ENCODE results near the gene PARD6B.

Gene PARD6B

DNA sequence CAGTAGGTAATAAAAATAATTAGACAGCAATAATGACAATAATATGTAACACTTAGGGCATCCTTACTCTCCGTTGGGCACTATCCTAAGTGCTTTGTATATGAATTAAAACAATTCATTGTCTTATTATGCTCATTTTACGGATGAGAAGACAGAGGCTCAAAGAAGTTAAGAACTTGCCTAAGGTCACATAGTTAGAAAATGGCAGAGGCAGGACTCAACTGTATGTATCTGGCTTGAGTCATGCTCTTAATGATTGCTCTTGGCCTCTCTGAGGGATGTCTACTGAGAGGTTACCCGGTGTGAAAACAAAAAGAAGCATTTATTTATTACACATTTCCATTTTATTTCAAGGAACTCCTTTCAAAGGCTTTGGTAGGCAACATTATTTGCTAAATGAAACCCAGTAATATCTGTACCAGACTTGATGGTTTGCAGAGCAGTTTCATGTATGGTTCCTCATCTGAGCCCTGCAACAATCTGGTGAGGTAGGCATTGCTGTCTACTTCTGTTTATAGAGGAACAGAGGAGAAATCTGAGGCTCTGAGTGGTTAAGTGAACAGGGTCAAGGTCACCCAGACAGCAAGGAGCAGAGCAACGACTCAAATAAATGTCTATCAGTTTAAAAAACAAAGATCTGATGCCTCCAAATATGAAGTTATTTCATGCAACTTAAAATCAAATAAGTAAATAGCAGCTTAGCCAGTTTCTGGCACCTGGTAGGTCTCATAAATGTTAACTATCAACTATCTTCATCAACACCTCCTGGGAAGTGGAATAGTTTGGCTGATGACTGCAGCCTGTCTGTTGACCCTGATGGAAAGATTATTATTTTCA lies 4.2 kb upstream of the PARD6B start:
- no peaks in the 10 kb centered on the region for H3K27me3 ChIP-seq (ENCODE audit: control insufficient read depth, insufficient read depth, low read length)
- no peaks in the 10 kb centered on the region for H3K36me3 ChIP-seq (ENCODE audit: control insufficient read depth, low read depth, low read length)
- H3K4me3 ChIP-seq (ENCODE audit: low read length): no peak overlapping the region
- peaks cover 19% of the 10 kb centered on the region for H3K4me1 ChIP-seq (ENCODE audit: control insufficient read depth, low read depth, low read length)
- no peaks in the 10 kb centered on the region for H3K9me3 ChIP-seq (ENCODE audit: control insufficient read depth, low read depth, low read length)
- no peak overlapping the region for H3K27ac ChIP-seq (ENCODE audit: low read length)
- H3K9ac ChIP-seq (ENCODE audit: low read length): no peak overlapping the region

DNA sequence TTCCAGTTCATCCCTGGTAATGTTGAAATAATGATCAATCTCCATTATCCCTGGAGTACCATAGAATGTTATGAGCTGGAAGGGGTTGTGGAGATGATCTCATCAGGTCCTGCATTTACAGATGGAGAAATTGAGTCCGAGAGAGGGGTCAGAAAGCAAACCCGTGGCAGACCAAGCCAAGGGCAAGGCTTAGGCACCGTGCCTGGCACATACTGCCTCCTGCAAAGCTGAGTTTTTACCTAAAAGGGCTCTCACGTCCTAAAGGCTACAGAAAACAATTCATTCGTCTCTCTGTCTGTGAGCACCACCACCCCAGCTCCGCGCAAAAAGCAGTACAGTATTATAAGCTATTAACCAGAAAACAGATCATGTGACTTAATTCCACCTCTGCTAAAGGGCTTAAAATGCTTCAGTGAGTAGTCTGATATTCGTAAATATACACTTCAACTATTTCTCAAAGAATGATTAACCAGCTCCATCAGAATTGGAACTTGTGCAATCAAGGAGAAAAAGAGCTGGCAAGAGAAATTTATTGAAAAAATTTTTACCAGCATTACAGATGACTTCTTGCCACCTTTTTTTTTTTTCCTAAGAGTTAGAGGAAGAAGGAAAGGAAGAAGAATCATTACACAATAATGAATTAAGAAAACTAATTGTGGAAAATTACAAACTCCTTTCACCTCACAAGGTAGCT lies 3.4 kb upstream of the PARD6B start:
- Histone ChIP-seq H3K9me3 (ENCODE audit: control insufficient read depth, low read depth, low read length) (no peaks in the 10 kb centered on the region), H3K27me3 (ENCODE audit: control insufficient read depth, insufficient read depth, low read length) (no peaks in the 10 kb centered on the region), H3K4me3 (ENCODE audit: low read length) (no peak overlapping the region), H3K4me1 (ENCODE audit: control insufficient read depth, low read depth, low read length) (peaks cover 23% of the 10 kb centered on the region), H3K36me3 (ENCODE audit: control insufficient read depth, low read depth, low read length) (no peaks in the 10 kb centered on the region), H3K9ac (ENCODE audit: low read length) (no peak overlapping the region), H3K27ac (ENCODE audit: low read length) (no peak overlapping the region)

DNA sequence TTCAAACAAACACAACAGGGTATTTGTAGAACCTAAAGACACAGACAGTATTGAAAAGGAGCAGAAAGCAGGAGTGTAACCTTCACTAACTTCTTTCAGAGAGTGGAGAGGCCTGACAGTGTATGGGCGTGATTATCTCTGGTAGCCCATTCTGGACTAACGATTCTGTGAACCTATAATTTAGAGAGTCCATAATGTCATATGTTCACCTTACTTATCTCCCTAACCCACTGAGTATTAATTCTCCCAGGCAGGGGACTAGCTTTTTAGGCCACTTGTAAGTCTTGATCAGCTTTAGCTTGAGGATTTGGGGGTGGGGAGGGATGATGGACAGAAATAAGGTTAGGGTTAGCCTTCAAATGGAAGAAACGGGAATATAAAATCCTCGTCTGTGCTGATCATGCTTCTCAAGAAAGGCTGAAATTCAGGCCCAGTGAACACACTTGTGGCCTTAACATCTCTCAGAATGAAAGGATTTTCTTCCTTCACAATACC lies 2.8 kb upstream of the PARD6B start:
- no peak overlapping the region for H3K27ac ChIP-seq (ENCODE audit: low read length)
- H3K4me3 ChIP-seq (ENCODE audit: low read length): no peak overlapping the region
- H3K4me1 ChIP-seq (ENCODE audit: control insufficient read depth, low read depth, low read length): peaks cover 23% of the 10 kb centered on the region
- H3K9ac ChIP-seq (ENCODE audit: low read length): no peak overlapping the region
- H3K36me3 ChIP-seq (ENCODE audit: control insufficient read depth, low read depth, low read length): no peaks in the 10 kb centered on the region
- no peaks in the 10 kb centered on the region for H3K27me3 ChIP-seq (ENCODE audit: control insufficient read depth, insufficient read depth, low read length)
- no peaks in the 10 kb centered on the region for H3K9me3 ChIP-seq (ENCODE audit: control insufficient read depth, low read depth, low read length)

DNA sequence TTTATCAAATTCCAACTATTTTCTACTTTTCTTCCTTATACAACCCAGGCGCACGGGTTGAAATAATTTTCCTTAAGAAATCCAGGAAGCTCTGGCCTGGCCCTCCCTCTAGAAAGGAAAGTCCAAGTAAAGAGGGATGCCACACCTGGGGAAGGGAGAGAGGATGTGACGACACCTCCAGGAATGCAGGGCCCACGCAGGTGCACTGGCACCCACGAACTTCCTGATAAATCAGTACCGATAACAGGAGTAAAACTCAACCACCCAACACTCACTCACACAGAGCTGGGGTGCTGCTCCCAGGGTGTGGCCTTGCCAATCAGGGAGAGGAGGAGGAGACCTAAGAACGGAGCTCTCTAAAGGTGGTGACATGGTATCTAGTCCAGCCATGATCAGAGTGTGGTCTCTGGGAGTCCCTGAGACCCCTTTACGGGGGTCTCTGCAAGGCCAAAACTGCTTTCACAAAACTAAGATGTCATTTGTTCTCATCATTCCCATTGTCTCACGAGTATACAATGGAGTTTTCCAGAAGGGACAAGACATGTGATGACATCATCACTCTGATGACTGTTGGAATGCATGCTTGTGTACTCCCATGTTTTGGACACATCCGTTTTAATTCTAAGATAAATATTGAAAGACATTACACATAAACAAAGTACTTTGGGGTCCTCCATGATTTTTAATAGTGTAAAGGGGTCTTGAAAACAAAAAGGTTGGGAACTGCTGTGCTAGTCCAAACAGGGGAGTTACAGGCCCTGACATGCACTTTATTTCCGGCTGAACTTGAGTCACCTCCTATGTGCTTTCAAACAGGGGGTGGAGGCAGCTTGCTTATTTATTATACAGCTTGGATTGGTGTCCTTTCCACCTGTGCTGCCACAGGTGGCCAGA lies 2.2 kb upstream of the PARD6B start:
- H3K4me3 ChIP-seq (ENCODE audit: low read length): no peak overlapping the region
- no peaks in the 10 kb centered on the region for H3K9me3 ChIP-seq (ENCODE audit: control insufficient read depth, low read depth, low read length)
- H3K27me3 ChIP-seq (ENCODE audit: control insufficient read depth, insufficient read depth, low read length): no peaks in the 10 kb centered on the region
- no peak overlapping the region for H3K9ac ChIP-seq (ENCODE audit: low read length)
- H3K4me1 ChIP-seq (ENCODE audit: control insufficient read depth, low read depth, low read length): peaks cover 23% of the 10 kb centered on the region
- H3K27ac ChIP-seq (ENCODE audit: low read length): no peak overlapping the region
- no peaks in the 10 kb centered on the region for H3K36me3 ChIP-seq (ENCODE audit: control insufficient read depth, low read depth, low read length)

DNA sequence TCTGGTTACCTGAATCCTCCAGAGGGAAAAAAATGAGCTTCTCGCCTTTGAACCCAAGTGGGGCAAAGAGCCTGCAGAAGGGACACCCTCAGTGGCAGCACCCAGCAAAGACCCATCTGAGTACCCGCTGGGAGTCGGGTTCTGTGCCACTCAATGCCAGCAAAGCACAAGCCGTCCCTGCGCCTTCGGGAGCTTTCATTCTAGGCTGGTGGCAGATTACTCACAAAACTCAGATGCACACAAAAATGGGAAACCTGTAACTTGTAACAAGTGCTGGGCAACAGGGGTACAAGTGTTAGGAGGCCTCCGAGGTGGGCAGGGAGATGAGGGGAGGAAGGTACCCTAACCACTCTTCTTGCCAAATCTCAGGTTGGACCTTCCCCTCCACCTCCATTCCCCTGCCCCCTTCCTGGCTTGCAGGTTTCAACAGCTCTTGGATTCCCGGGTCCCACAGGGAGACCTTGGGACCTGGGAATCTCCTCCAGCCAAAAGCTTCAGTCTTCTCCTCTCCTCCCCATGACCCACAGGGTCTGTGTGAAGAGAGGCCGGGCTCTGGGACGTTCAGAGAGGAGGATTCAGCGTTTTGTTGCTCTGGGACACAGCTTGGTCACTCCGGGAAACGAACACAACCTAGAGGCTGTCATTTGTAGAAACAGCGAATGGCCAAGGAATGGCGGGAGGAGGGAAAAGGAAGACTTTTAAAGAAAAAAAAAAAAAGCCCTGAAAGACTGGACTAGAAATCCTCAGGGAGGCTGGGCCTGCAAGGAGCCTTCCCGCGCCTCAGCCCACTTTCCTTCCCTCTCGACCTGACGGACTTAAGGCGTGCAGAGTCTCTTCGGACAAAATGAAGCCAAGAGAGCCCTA lies 1.2 kb upstream of the PARD6B start:
- Histone ChIP-seq H3K4me3 (ENCODE audit: low read length) (peak overlapping the region; percentile 64), H3K36me3 (ENCODE audit: control insufficient read depth, low read depth, low read length) (no peaks in the 10 kb centered on the region), H3K9ac (ENCODE audit: low read length) (peak overlapping the region; percentile 64), H3K9me3 (ENCODE audit: control insufficient read depth, low read depth, low read length) (no peaks in the 10 kb centered on the region), H3K27ac (ENCODE audit: low read length) (peak overlapping the region; percentile 14), H3K27me3 (ENCODE audit: control insufficient read depth, insufficient read depth, low read length) (no peaks in the 10 kb centered on the region), H3K4me1 (ENCODE audit: control insufficient read depth, low read depth, low read length) (peaks cover 15% of the 10 kb centered on the region)

DNA sequence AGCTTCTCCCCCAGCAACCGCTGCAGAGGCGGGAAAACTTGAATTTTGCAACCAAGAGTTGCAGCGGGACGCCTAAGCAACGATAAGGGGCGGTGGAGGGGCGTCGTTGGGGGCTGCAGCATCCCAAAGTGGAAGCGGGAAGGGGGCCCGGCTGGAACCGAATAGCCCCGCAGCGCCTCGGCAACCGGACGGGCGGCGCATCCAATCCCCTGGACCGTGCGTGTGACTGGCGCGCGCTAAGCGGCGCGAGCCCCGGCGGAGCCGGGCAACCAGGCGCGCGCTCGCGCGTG lies 670 bp upstream of the PARD6B start:
- Histone ChIP-seq H3K4me1 (ENCODE audit: control insufficient read depth, low read depth, low read length) (peaks cover 12% of the 10 kb centered on the region), H3K9ac (ENCODE audit: low read length) (peak overlapping the region; percentile 64), H3K4me3 (ENCODE audit: low read length) (peak overlapping the region; percentile 64)

DNA sequence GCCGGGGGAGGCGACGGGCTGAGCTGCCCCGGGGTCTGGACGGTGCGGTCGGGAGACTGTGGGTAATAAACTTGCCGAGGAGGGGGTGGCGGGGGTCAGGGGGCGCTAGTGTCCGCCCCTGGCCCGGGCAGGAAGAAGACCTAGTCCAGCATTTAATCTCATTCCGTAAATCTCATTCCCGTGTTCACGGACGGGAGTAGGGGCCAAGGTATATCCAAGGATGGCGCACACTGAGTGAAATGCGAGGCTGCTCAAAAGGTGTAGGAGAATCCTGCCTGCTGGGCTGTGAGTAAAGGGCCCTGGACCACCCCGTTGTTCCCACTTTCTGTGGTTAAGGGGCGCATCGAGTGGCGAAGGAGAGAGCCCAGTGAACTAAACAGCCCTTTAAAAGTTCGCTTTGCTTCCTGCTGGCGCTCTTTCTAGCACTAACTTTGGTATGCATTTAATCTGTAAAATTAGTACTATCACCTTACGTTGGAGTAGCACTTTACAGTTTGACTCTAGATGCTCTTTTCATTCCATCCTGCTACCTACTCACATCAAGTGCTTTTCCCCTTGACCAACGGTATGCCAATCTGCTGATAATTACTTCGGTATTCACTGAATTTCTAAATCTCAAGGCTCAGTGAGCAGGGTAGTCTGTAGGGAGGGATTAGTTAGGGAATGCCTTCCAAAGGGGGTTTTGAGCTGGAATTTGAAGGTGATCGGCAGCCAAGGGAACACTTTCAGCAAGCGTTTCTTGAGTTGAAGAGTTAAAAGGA lies 730 bp downstream of the PARD6B start:
- Histone ChIP-seq H3K4me3 (ENCODE audit: low read length) (peak overlapping the region; percentile 83), H3K27me3 (ENCODE audit: control insufficient read depth, insufficient read depth, low read length) (no peaks in the 10 kb centered on the region), H3K36me3 (ENCODE audit: control insufficient read depth, low read depth, low read length) (no peaks in the 10 kb centered on the region), H3K9ac (ENCODE audit: low read length) (peak overlapping the region; percentile 79), H3K4me1 (ENCODE audit: control insufficient read depth, low read depth, low read length) (peaks cover 13% of the 10 kb centered on the region), H3K9me3 (ENCODE audit: control insufficient read depth, low read depth, low read length) (no peaks in the 10 kb centered on the region), H3K27ac (ENCODE audit: low read length) (no peak overlapping the region)

More for the DNA sequence above, 670 bp upstream of the PARD6B start:
- Histone ChIP-seq H3K36me3 (ENCODE audit: control insufficient read depth, low read depth, low read length) (no peaks in the 10 kb centered on the region), H3K27ac (ENCODE audit: low read length) (peak overlapping the region; percentile 14), H3K27me3 (ENCODE audit: control insufficient read depth, insufficient read depth, low read length) (no peaks in the 10 kb centered on the region), H3K9me3 (ENCODE audit: control insufficient read depth, low read depth, low read length) (no peaks in the 10 kb centered on the region)

DNA sequence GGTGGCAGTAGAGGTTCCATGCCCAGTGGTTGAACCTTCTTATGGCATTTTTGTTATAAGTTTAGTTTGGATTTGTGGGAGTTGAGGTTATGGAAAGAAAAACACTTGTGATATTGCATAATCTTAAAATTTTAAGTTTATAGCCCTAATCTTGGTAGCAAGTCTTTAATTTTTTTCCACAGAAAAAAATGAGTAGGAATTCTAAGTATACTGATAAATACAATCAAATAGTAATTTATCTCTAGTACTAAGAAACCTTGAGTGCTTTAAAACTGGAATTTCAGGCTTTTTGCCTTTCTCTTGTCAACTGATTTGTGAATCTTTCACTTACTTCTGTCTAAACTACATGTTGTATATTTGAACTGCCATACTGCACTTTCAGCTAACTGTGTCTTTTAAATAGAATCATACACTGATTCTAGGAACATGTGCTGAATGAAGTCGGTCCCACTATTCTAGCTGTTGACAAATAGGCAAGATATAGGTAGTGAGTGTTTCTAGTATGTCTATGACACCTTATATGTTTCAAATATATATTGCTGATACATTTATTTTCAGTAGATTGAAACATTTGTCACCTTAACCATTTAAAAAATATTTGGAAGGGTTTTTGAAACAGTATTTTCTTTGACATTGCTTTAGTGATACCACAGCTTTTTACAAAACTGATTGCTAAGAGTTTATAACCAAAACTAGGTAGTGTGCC lies 2.4 kb downstream of the PARD6B start:
- no peak overlapping the region for H3K9ac ChIP-seq (ENCODE audit: low read length)
- H3K9me3 ChIP-seq (ENCODE audit: control insufficient read depth, low read depth, low read length): no peaks in the 10 kb centered on the region
- no peak overlapping the region for H3K27ac ChIP-seq (ENCODE audit: low read length)
- peaks cover 10% of the 10 kb centered on the region for H3K36me3 ChIP-seq (ENCODE audit: control insufficient read depth, low read depth, low read length)
- peaks cover 18% of the 10 kb centered on the region for H3K4me1 ChIP-seq (ENCODE audit: control insufficient read depth, low read depth, low read length)
- H3K27me3 ChIP-seq (ENCODE audit: control insufficient read depth, insufficient read depth, low read length): no peaks in the 10 kb centered on the region
- no peak overlapping the region for H3K4me3 ChIP-seq (ENCODE audit: low read length)

DNA sequence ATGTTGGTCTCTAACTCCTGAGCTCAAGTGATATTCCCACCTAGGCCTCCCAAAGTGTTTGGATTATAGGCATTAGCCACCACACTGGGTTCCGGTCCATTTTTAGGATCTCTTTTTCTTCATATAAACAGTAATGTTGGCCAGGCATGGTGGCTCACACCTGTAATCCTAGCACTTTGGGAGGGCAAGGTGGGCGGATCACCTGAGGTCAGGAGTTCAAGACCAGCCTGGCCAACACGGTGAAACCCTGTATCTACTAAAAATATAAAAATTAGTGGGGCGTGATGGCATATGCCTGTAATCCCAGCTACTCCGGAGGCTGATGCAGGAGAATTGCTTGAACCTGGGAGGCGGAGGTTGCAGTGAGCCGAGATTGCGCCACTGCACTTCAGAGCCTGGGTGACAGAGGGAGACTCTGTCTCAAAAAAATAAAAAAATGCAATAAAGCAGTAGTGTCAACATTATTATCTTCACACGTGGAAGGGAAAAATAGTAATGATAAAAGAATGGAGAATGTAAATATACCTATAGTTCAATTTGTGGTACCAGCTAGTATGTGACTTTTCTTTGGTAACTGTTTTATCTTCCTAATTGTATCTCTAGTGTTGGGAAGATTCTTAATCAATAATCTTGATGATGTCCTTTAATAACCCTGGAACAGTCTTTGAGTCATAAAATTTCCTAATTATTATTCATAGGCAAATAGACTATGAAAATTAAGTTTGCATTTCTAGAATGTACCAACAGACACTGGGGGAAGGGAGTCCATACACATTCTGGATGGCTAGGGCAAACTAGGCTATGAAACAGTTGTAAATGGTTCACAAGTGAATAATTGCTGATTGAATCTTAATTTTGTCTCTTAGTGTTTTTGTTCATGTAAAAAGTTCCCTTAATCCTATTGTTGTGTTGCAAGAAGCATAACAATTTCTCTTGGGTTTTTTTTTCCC lies 3.6 kb downstream of the PARD6B start:
- Histone ChIP-seq H3K4me1 (ENCODE audit: control insufficient read depth, low read depth, low read length) (peaks cover 18% of the 10 kb centered on the region), H3K9me3 (ENCODE audit: control insufficient read depth, low read depth, low read length) (no peaks in the 10 kb centered on the region), H3K4me3 (ENCODE audit: low read length) (no peak overlapping the region), H3K36me3 (ENCODE audit: control insufficient read depth, low read depth, low read length) (peaks cover 10% of the 10 kb centered on the region), H3K27me3 (ENCODE audit: control insufficient read depth, insufficient read depth, low read length) (no peaks in the 10 kb centered on the region), H3K9ac (ENCODE audit: low read length) (no peak overlapping the region), H3K27ac (ENCODE audit: low read length) (no peak overlapping the region)
